Fibroblast of peridontal ligament (primary cell): ENCODE data around the gene KIF3A.
"Not testable (repeated sequence)": the region's sequence is repeated elsewhere in the genome, so short reads cannot be mapped to it uniquely, and the experiment has no call there.

Source experiments
- DNase-seq: peaks from one replicate; pipeline ENCODE4 v3.0.0-alpha.2; 2010; ENCODE audit errors: extremely low read depth

The KIF3A gene

GRCh38 chr5:132718544-132719312, 18.6 kb downstream of the KIF3A start:
- DNase-seq: no peak

GRCh38 chr5:132714456-132715307, 22.7 kb downstream of the KIF3A start:
- DNase-seq: peak; percentile 52

GRCh38 chr5:132708645-132709044, 28.7 kb downstream of the KIF3A start:
- DNase-seq: no peak

- peak; percentile 37 for DNase-seq
Observed at GRCh38 chr5:132704875-132705274, 32.5 kb downstream of the KIF3A start.

- no peak for DNase-seq
Observed at GRCh38 chr5:132695956-132696355, 41.4 kb downstream of the KIF3A start.

- DNase-seq: peak; percentile 74
Observed at GRCh38 chr5:132692632-132692967, 44.7 kb downstream of the KIF3A start.

- not testable (repeated sequence) for DNase-seq
Observed at GRCh38 chr5:132691755-132692631, 45.4 kb downstream of the KIF3A start.

- no peak for DNase-seq
Observed at GRCh38 chr5:132690156-132690555, 47.2 kb downstream of the KIF3A start.

- DNase-seq: no peak
Observed at GRCh38 chr5:132689513-132689912, 47.8 kb downstream of the KIF3A start.

- DNase-seq: no peak
Observed at GRCh38 chr5:132688536-132689339, 48.6 kb downstream of the KIF3A start.

GRCh38 chr5:132687995-132688394, 49.4 kb downstream of the KIF3A start:
- no peak for DNase-seq

GRCh38 chr5:132686193-132686592, 51.2 kb downstream of the KIF3A start:
- DNase-seq: no peak

GRCh38 chr5:132684922-132685720, 52.2 kb downstream of the KIF3A start:
- DNase-seq: no peak

- no peak for DNase-seq
Observed at GRCh38 chr5:132684491-132684890, 52.9 kb downstream of the KIF3A start.

- DNase-seq: no peak
Observed at GRCh38 chr5:132681983-132682382, 55.4 kb downstream of the KIF3A start.

- no peak for DNase-seq
Observed at GRCh38 chr5:132681476-132681831, 55.9 kb downstream of the KIF3A start.

- DNase-seq: no peak
Observed at GRCh38 chr5:132680780-132681475, 56.4 kb downstream of the KIF3A start.

GRCh38 chr5:132679717-132680380, 57.5 kb downstream of the KIF3A start:
- no peak for DNase-seq

- DNase-seq: no peak
Observed at GRCh38 chr5:132679166-132679565, 58.2 kb downstream of the KIF3A start.
